Cardiac fibroblast (primary cell): ENCODE results near the gene PARP16.

Experiments
- DNase-seq, 2 donors: peaks; one replicate each; pipeline versions ENCODE4 v3.0.0 to v3.0.0-alpha.2; 2010; ENCODE audit warnings: low read depth in 2 of 2
- H3K4me3 ChIP-seq, 2 donors: replicated peaks in 1 of 2; 1 replicate in 1 of 2; 2 replicates in 1 of 2; pipeline ENCODE4 v1.5.1; 2011; ENCODE audit warnings: low read depth in 2 of 2, low read length in 2 of 2, mild to moderate bottlenecking in 2 of 2, moderate library complexity in 1 of 2
- CTCF ChIP-seq: IDR thresholded peaks from one replicate; pipeline ENCODE4 v1.5.1; 2011; ENCODE audit warnings: low read depth, mild to moderate bottlenecking, low read length, inconsistent platforms

Gene PARP16

GRCh38 chr15:65214010-65214409, 72.7 kb downstream of the PARP16 start:
- H3K4me3 ChIP-seq = no peak overlapping the region
- no peak for TF ChIP-seq CTCF
- DNase-seq = no peak

- TF ChIP-seq CTCF = no peak
- no peak overlapping the region for H3K4me3 ChIP-seq
- DNase-seq = no peak
Measured at GRCh38 chr15:65213241-65213640, 73.4 kb downstream of the PARP16 start.

- TF ChIP-seq CTCF = peak; percentile 48
- H3K4me3 ChIP-seq = no peak overlapping the region
- no peak for DNase-seq
Measured at GRCh38 chr15:65212097-65212496, 74.6 kb downstream of the PARP16 start.

- H3K4me3 ChIP-seq = no peak overlapping the region
- peak; percentile 18 to 54 for DNase-seq
- no peak for TF ChIP-seq CTCF
Measured at GRCh38 chr15:65211482-65211982, 75.2 kb downstream of the PARP16 start.

- DNase-seq = no peak
- TF ChIP-seq CTCF = no peak
- no peak within 1 kb of the TSS for H3K4me3 ChIP-seq
Measured at GRCh38 chr15:65210770-65211481, 75.8 kb downstream of the PARP16 start, which contains the start of gene CILP. Gene CILP, minus strand, starts transcription at chr15:65211473. Its CDS starts 1,718 bp downstream, at chr15:65209755.

GRCh38 chr15:65209701-65210643, 76.7 kb downstream of the PARP16 start:
- no peak for DNase-seq

More at GRCh38 chr15:65209701-65210643, 76.7 kb downstream of the PARP16 start:
- no peak overlapping the region for H3K4me3 ChIP-seq
- TF ChIP-seq CTCF = no peak
